DLD1 (cell line): ENCODE data around the gene OR6J1.
"Not testable (repeated sequence)": the region's sequence is repeated elsewhere in the genome, so short reads cannot be mapped to it uniquely, and the experiment has no call there.

Experiments
- in situ Hi-C: cut with HindIII; loops from 2 replicates; pipeline ENCODE4 v1.10.0; 2017; ENCODE audit warnings: low sequenced_read_pairs

The OR6J1 gene

GRCh38 chr14:22651586-22651985 lies 7.4 kb upstream of the OR6J1 start:
- in situ Hi-C loops, result loop anchor here (5.0 kb wide), 1 partner anchor 89 kb away; no protein-coding TSS in a partner anchor

- in situ Hi-C loops, result loop anchor here (5.0 kb wide), 1 partner anchor 89 kb away; no protein-coding TSS in a partner anchor
Measured at GRCh38 chr14:22650960-22651521, 6.9 kb upstream of the OR6J1 start.

- in situ Hi-C loops, result loop anchor here (5.0 kb wide), 1 partner anchor 88 kb away; no protein-coding TSS in a partner anchor
Measured at GRCh38 chr14:22650046-22650739, 6.0 kb upstream of the OR6J1 start.

- in situ Hi-C loops, result no loop called here
Measured at GRCh38 chr14:22648506-22648905, 4.4 kb upstream of the OR6J1 start.

- in situ Hi-C loops, result no loop called here
Measured at GRCh38 chr14:22646570-22647254, 2.6 kb upstream of the OR6J1 start.

- in situ Hi-C loops, result no loop called here
Measured at GRCh38 chr14:22641846-22642245, 2.3 kb downstream of the OR6J1 start.

- in situ Hi-C loops, result no loop called here
Measured at GRCh38 chr14:22640192-22640591, 4.0 kb downstream of the OR6J1 start.

- in situ Hi-C loops, result not testable (repeated sequence)
Measured at GRCh38 chr14:22635980-22636379, 8.2 kb downstream of the OR6J1 start.

GRCh38 chr14:22634233-22634900 lies 9.8 kb downstream of the OR6J1 start:
- in situ Hi-C loops, result no loop called here

- in situ Hi-C loops, result no loop called here
Measured at GRCh38 chr14:22630486-22630885, 13.7 kb downstream of the OR6J1 start.

- in situ Hi-C loops, result no loop called here
Measured at GRCh38 chr14:22630066-22630465, 14.1 kb downstream of the OR6J1 start.

- in situ Hi-C loops, result no loop called here
Measured at GRCh38 chr14:22629361-22629760, 14.8 kb downstream of the OR6J1 start.

GRCh38 chr14:22627506-22628263 lies 16.5 kb downstream of the OR6J1 start:
- in situ Hi-C loops, result no loop called here

- in situ Hi-C loops, result no loop called here
Measured at GRCh38 chr14:22626590-22626989, 17.6 kb downstream of the OR6J1 start.

GRCh38 chr14:22623047-22623446 lies 21.1 kb downstream of the OR6J1 start:
- in situ Hi-C loops, result no loop called here

GRCh38 chr14:22622255-22622654 lies 21.9 kb downstream of the OR6J1 start:
- in situ Hi-C loops, result no loop called here

- in situ Hi-C loops, result not testable (repeated sequence)
Measured at GRCh38 chr14:22615765-22616164, 28.4 kb downstream of the OR6J1 start.

- in situ Hi-C loops, result no loop called here
Measured at GRCh38 chr14:22614240-22614799, 29.8 kb downstream of the OR6J1 start.

GRCh38 chr14:22613736-22614239 lies 30.4 kb downstream of the OR6J1 start:
- in situ Hi-C loops, result no loop called here

- in situ Hi-C loops, result no loop called here
Measured at GRCh38 chr14:22613106-22613695, 31.0 kb downstream of the OR6J1 start.
